Neuronal stem cell (in vitro differentiated cells): Measurements from ENCODE around the gene MOB1A.

Source experiments
- DNase-seq: peaks from one replicate; pipeline ENCODE4 v3.0.0-alpha.2; 2013; ENCODE audit warnings: low spot score
- H2AFZ ChIP-seq: one replicate; pipeline ENCODE4 v1.6.1; 2013; ENCODE audit warnings: mild to moderate bottlenecking, low read length, inconsistent platforms
- H2AK5ac ChIP-seq: 2 replicates; pipeline ENCODE4 v1.6.1; 2013; ENCODE audit warnings: low read depth, mild to moderate bottlenecking, inconsistent platforms, low read length, moderate library complexity, mixed read lengths
- H2BK120ac ChIP-seq: 2 replicates; pipeline ENCODE4 v1.6.1; 2013; ENCODE audit warnings: low read depth, mild to moderate bottlenecking, inconsistent platforms, low read length, moderate library complexity, mixed read lengths
- H2BK12ac ChIP-seq: one replicate; pipeline ENCODE4 v1.6.1; 2013; ENCODE audit warnings: low read length, inconsistent platforms
- H2BK15ac ChIP-seq: 2 replicates; pipeline ENCODE4 v1.6.1; 2013; ENCODE audit warnings: mild to moderate bottlenecking, low read length, inconsistent platforms, mixed read lengths
- H2BK5ac ChIP-seq: one replicate; pipeline ENCODE4 v1.6.1; 2013; ENCODE audit warnings: inconsistent platforms, mild to moderate bottlenecking, low read length, moderate library complexity
- H3K14ac ChIP-seq: one replicate; pipeline ENCODE4 v1.6.1; 2013; ENCODE audit warnings: low read length, inconsistent platforms
- H3K18ac ChIP-seq: 2 replicates; pipeline ENCODE4 v1.6.1; 2013; ENCODE audit warnings: low read length, inconsistent platforms
- H3K23ac ChIP-seq: 2 replicates; pipeline ENCODE4 v1.6.1; 2013; ENCODE audit warnings: low read depth, mild to moderate bottlenecking, mixed read lengths, low read length, inconsistent platforms; ENCODE audit not compliant: poor library complexity
- H3K27ac ChIP-seq: replicated peaks from 3 replicates; pipeline ENCODE4 v1.5.1; 2013; ENCODE audit warnings: low read length, inconsistent platforms
- H3K27me3 ChIP-seq, 3 experiments: 2 replicates each; pipeline ENCODE4 v1.6.1; 2013; ENCODE audit warnings: low read length in 3 of 3, mild to moderate bottlenecking in 2 of 3, inconsistent platforms in 1 of 3, low read depth in 1 of 3, mixed read lengths in 1 of 3, moderate library complexity in 1 of 3; ENCODE audit not compliant: control insufficient read depth in 3 of 3, insufficient read depth in 3 of 3
- H3K36me3 ChIP-seq, 2 donors: replicated peaks in 1 of 2; 2 replicates each; pipeline ENCODE4 v1.6.1; 2013; ENCODE audit warnings: low read length in 2 of 2; ENCODE audit not compliant: control insufficient read depth in 2 of 2, insufficient read depth in 2 of 2
- H3K4ac ChIP-seq: 2 replicates; pipeline ENCODE4 v1.6.1; 2013; ENCODE audit warnings: inconsistent platforms, mild to moderate bottlenecking, low read length, moderate library complexity
- H3K4me1 ChIP-seq, 2 donors: 1 replicate in 1 of 2; 2 replicates in 1 of 2; pipeline ENCODE4 v1.6.1; 2013; ENCODE audit warnings: low read length in 2 of 2, low read depth in 1 of 2; ENCODE audit not compliant: control insufficient read depth in 2 of 2, insufficient read depth in 1 of 2
- H3K4me2 ChIP-seq: one replicate; pipeline ENCODE4 v1.6.1; 2013; ENCODE audit warnings: mild to moderate bottlenecking, low read length, inconsistent platforms; ENCODE audit not compliant: insufficient read depth, poor library complexity, severe bottlenecking
- H3K4me3 ChIP-seq, 2 donors: 2 replicates each; pipeline ENCODE4 v1.5.1; 2013; ENCODE audit warnings: low read length in 2 of 2, mild to moderate bottlenecking in 2 of 2, inconsistent platforms in 1 of 2, moderate library complexity in 1 of 2
- H3K79me1 ChIP-seq: one replicate; pipeline ENCODE4 v1.6.1; 2013; ENCODE audit warnings: low read depth, mild to moderate bottlenecking, inconsistent platforms, low read length, moderate library complexity
- H3K9ac ChIP-seq: one replicate; pipeline ENCODE4 v1.6.1; 2013; ENCODE audit warnings: mild to moderate bottlenecking, low read depth, low read length, inconsistent platforms; ENCODE audit not compliant: poor library complexity
- H3K9me3 ChIP-seq, 2 donors: replicated peaks in 1 of 2; 2 replicates each; pipeline versions ENCODE3 to v1.6.1; 2013; ENCODE audit warnings: low read length in 2 of 2, mild to moderate bottlenecking in 2 of 2, inconsistent platforms in 1 of 2, low read depth in 1 of 2, mixed read lengths in 1 of 2, moderate library complexity in 1 of 2; ENCODE audit not compliant: control insufficient read depth in 2 of 2, insufficient read depth in 1 of 2
- H4K8ac ChIP-seq: one replicate; pipeline ENCODE4 v1.6.1; 2013; ENCODE audit warnings: low read depth, mild to moderate bottlenecking, inconsistent platforms, low read length, moderate library complexity
- H4K91ac ChIP-seq: one replicate; pipeline ENCODE4 v1.6.1; 2013; ENCODE audit warnings: low read length, low read depth, mild to moderate bottlenecking, inconsistent platforms; ENCODE audit not compliant: poor library complexity
- WGBS, 2 donors: extraction: QIAGEN DNeasy Blood & Tissue Kit; methylation state at CpG; one replicate each; pipeline ENCODE4 v1.1.7; 2013; ENCODE audit warnings: missing lambda C conversion rate in 2 of 2, mixed read lengths in 1 of 2; ENCODE audit not compliant: insufficient read length in 2 of 2, insufficient replicate concordance in 1 of 2; ENCODE audit errors: extremely low coverage in 2 of 2; 5-methylcytosine and 5-hydroxymethylcytosine counted together

The MOB1A gene

DNA sequence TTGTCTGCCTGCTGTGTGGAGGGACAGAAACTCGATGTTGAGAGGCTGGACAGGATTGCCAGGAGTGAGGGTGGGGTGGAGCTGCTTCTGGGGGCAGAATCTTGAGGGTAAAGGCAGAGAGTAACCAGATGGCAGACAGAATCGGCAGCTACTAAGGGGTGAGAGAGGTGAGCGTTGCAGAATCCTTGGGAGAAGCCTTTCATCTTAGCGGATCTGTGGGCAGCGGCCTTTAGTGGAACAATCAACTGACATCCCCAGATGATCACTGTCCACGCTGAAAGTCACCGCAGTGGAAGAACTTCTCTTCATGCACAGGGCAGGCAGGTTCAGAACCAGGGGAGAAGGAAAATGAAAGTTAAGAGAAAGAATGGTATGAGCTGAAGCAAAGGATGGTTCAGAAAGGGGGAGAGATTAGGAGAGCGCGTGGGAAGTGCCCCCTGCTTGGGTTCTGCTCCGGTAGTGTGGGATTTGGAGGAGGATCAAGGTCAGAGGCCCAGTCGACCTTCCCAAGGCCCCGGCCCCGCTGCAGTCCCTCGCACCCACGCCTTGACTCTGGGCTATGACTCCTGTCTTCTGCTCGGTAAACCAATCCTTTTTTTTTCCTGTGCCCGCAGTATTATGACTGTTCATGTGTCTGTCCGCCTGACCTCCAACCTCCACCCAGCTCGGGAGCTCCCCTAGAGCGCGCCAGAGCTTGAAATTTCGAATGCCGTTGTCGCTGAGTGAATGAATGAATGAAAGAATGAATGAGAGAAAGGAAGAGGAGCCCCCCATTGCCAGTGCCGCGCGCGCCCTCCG, 31.6 kb downstream of the MOB1A start:
- no peak overlapping the region for H4K91ac ChIP-seq
- peak overlapping the region; percentile 87 for H2AFZ ChIP-seq
- H3K23ac ChIP-seq = peak overlapping the region; percentile 68
- DNase-seq = no peak
- no peak overlapping the region for H3K14ac ChIP-seq
- H3K9me3 ChIP-seq = peaks cover 0 to 2% of the 10 kb centered on the region in 2 donors
- H3K18ac ChIP-seq = peak overlapping the region; percentile 96
- H3K36me3 ChIP-seq = peaks cover 5 to 36% of the 10 kb centered on the region in 2 donors
- no peak overlapping the region for H2AK5ac ChIP-seq
- no peaks in the 10 kb centered on the region for H3K27me3 ChIP-seq
- H2BK5ac ChIP-seq = no peak overlapping the region
- H2BK120ac ChIP-seq = no peak overlapping the region
- no peak overlapping the region for H3K4ac ChIP-seq
- peaks cover 13% of the 10 kb centered on the region in 2 donors for H3K4me1 ChIP-seq
- H2BK12ac ChIP-seq = no peak overlapping the region
- no peak overlapping the region for H2BK15ac ChIP-seq
- no CpG with 5 or more reads among the region's 29 CpGs for WGBS, 2 donors
- H3K4me2 ChIP-seq = peak overlapping the region; percentile 53
- H3K4me3 ChIP-seq = peak overlapping the region; percentile 70 to 99
- peak overlapping the region; percentile 90 for H3K9ac ChIP-seq
- no peak overlapping the region for H4K8ac ChIP-seq
- H3K79me1 ChIP-seq = no peaks in the 10 kb centered on the region
- H3K27ac ChIP-seq = no peak overlapping the region

DNA sequence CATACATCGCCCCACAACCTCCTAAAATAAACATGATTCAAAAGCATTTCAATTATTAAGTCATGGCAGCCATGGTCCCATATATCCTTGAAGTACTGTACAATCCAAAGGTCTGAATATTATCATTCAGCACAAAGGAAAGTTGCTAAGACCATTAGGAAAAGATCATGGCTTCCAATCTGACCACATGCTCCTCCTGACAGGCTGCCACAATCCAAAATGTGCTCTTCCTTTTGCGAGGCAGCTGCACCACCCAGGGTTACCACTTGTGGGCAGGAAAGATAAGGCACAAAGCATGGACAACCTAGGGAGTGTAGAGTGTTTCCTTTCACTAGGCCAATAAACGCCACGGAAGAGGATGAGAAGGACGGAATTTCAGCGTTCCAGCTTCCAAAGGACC, 36.3 kb downstream of the MOB1A start:
- H3K18ac ChIP-seq = no peak overlapping the region
- peaks cover 0 to 2% of the 10 kb centered on the region in 2 donors for H3K9me3 ChIP-seq
- no peak overlapping the region for H2BK15ac ChIP-seq
- DNase-seq = no peak
- H3K4me1 ChIP-seq = peaks cover 8 to 9% of the 10 kb centered on the region in 2 donors
- H3K36me3 ChIP-seq = peaks cover 13 to 42% of the 10 kb centered on the region in 2 donors
- H3K4me3 ChIP-seq = no peak overlapping the region
- no peak overlapping the region for H3K4me2 ChIP-seq
- H3K9ac ChIP-seq = no peak overlapping the region
- no peak overlapping the region for H2BK12ac ChIP-seq
- no peak overlapping the region for H2AK5ac ChIP-seq
- H2BK5ac ChIP-seq = no peak overlapping the region
- H3K23ac ChIP-seq = no peak overlapping the region
- H4K91ac ChIP-seq = no peak overlapping the region
- no peak overlapping the region for H3K14ac ChIP-seq
- H2BK120ac ChIP-seq = no peak overlapping the region
- H2AFZ ChIP-seq = no peak overlapping the region
- H4K8ac ChIP-seq = no peak overlapping the region
- 100% methylated on average over 1 of the region's 6 CpGs; no CpG with 5 or more reads in 1 of the 2 donors for WGBS, 2 donors
- H3K79me1 ChIP-seq = peaks cover 7% of the 10 kb centered on the region
- H3K4ac ChIP-seq = no peak overlapping the region
- no peak overlapping the region for H3K27ac ChIP-seq
- no peaks in the 10 kb centered on the region for H3K27me3 ChIP-seq

DNA sequence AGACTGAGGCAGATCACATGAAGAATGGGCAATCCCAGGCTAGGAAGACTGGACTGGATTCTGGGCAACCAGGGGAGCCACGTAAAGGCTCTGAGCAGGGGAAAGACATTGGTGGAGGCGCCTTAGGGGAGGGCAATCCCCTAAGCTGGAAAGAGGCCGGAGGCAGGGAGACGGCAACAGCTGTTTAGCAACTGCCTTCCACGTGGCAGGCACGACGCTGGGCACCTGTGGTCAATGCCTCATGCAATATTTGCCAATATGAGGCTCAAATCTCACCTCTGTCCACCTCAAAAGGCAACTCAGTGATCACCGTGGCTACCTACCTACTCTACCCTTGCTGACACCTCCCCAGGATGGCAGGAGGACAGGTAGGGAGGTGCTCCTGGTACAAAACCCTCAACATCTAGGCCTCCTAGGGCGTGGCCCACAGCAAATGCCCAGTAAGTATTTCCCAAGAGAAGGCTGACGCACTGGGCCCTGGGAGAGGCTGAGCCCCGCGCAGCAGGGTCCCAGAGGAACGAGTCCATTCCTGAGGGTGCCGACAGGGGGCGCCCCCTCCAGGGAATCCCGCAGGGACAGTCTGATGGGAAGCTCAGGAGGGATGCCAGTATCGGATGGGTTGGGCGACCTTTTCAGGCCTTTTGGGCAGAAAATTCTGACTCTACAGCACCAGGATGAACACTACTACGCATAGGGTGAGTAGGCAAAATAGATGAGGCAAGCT, 39.9 kb downstream of the MOB1A start:
- Histone ChIP-seq H2AFZ (no peak overlapping the region), H2BK15ac (no peak overlapping the region), H4K91ac (no peak overlapping the region), H3K4ac (no peak overlapping the region), H3K9ac (peak overlapping the region; percentile 47), H3K27me3 (no peaks in the 10 kb centered on the region), H3K18ac (no peak overlapping the region), H4K8ac (no peak overlapping the region), H3K79me1 (peaks cover 7% of the 10 kb centered on the region), H3K4me3 (no peak overlapping the region), H3K4me1 (no peaks in the 10 kb centered on the region), H3K23ac (peak overlapping the region; percentile 6), H2BK5ac (no peak overlapping the region), H2BK12ac (peak overlapping the region; percentile 63), H3K4me2 (no peak overlapping the region), H2AK5ac (no peak overlapping the region), H3K14ac (no peak overlapping the region), H3K9me3 (no peaks in the 10 kb centered on the region), H3K27ac (no peak overlapping the region), H3K36me3 (peaks cover 13 to 56% of the 10 kb centered on the region in 2 donors), H2BK120ac (no peak overlapping the region)
- WGBS, 2 donors = no CpG with 5 or more reads among the region's 19 CpGs
- DNase-seq = no peak
